K562 (cell line): ENCODE data around the gene RACGAP1. TPM values are rescaled to one million over a fixed set of nuclear protein-coding genes. Genes with fewer than 3 reads are reported as not detected.

Experiments
- ARID3B ChIP-seq: fragments of 250-450 bp; sonication (Bioruptor Pico); IDR thresholded peaks from 2 replicates; pipeline ENCODE4 v1.4.0; 2020; ENCODE audit warnings: borderline replicate concordance
- CBX5 ChIP-seq: IDR thresholded peaks from 2 replicates; pipeline ENCODE4 v1.6.1; 2014; ENCODE audit warnings: low read depth, borderline replicate concordance
- CEBPB ChIP-seq: fragments of 450-650 bp; IDR thresholded peaks from 2 replicates; pipeline ENCODE4 v1.6.1; 2016; ENCODE audit warnings: missing genetic modification characterization, missing compliant biosample characterization
- DMBX1 ChIP-seq: fragments of 250-450 bp; sonication (Bioruptor Pico); IDR thresholded peaks from 2 replicates; pipeline ENCODE4 v1.8.0; 2022; ENCODE audit warnings: inconsistent platforms, mild to moderate bottlenecking, moderate library complexity, borderline replicate concordance
- E2F3 ChIP-seq: fragments of 250-450 bp; sonication (Bioruptor Pico); IDR thresholded peaks from 2 replicates; pipeline ENCODE4 v1.4.0; 2020; ENCODE audit warnings: mild to moderate bottlenecking
- GABPB1 ChIP-seq: sonication (generic); formaldehyde crosslinking; IDR thresholded peaks from 2 replicates; pipeline ENCODE4 v1.8.0; 2022; ENCODE audit warnings: mild to moderate bottlenecking, missing genetic modification reagents
- HNRNPL ChIP-seq: fragments of 200-400 bp; formaldehyde crosslinking; IDR thresholded peaks from 2 replicates; pipeline ENCODE4 v1.6.1; 2017; ENCODE audit warnings: low read depth, mild to moderate bottlenecking, low read length
- MIER1 ChIP-seq: fragments of 450-650 bp; IDR thresholded peaks from 2 replicates; pipeline ENCODE4 v1.6.1; 2016; ENCODE audit warnings: antibody characterized with exemption, mild to moderate bottlenecking, low read depth
- NFIC ChIP-seq: fragments of 450-650 bp; IDR thresholded peaks from 2 replicates; pipeline ENCODE4 v1.6.1; 2017; ENCODE audit warnings: mild to moderate bottlenecking, inconsistent platforms
- POLR2G ChIP-seq: fragments of 200-400 bp; formaldehyde crosslinking; IDR thresholded peaks from 2 replicates; pipeline ENCODE4 v1.6.1; 2017; ENCODE audit warnings: low read depth, mild to moderate bottlenecking, antibody characterized with exemption, low read length, moderate library complexity
- TBL1XR1 ChIP-seq, 2 experiments: IDR thresholded peaks; 2 replicates each; pipeline ENCODE4 v1.6.1; 2012; ENCODE audit warnings: improper control_type of control experiment in 2 of 2, low read length in 2 of 2, mild to moderate bottlenecking in 1 of 2
- TEAD1 ChIP-seq, 2 experiments: fragments of 450-650 bp in 1 of 2; sonication (generic) in 1 of 2; formaldehyde crosslinking; IDR thresholded peaks; 2 replicates each; pipeline versions ENCODE4 v1.4.0 to v1.8.0; 2020 to 2022; ENCODE audit warnings: mild to moderate bottlenecking in 2 of 2, missing genetic modification reagents in 1 of 2
- TFAP4 ChIP-seq: sonication (generic); formaldehyde crosslinking; IDR thresholded peaks from 2 replicates; pipeline ENCODE4 v1.8.0; 2022; ENCODE audit warnings: missing genetic modification reagents, mild to moderate bottlenecking, moderate library complexity, borderline replicate concordance
- TSHZ1 ChIP-seq: fragments of 250-450 bp; sonication (Bioruptor Pico); IDR thresholded peaks from 2 replicates; pipeline ENCODE4 v1.4.0; 2020; ENCODE audit warnings: mild to moderate bottlenecking, moderate library complexity
- YY1 ChIP-seq, 3 experiments: IDR thresholded peaks; 2 replicates each; pipeline ENCODE4 v1.6.1; 2011; ENCODE audit warnings: low read length in 2 of 3, mild to moderate bottlenecking in 2 of 3, moderate library complexity in 2 of 3, borderline replicate concordance in 1 of 3, control low read depth in 1 of 3, low read depth in 1 of 3; ENCODE audit not compliant: insufficient read depth in 3 of 3, insufficient replicate concordance in 2 of 3, control insufficient read depth in 1 of 3, insufficient read length in 1 of 3; ENCODE audit errors: extremely low read depth in 1 of 3
- ZFP1 ChIP-seq: fragments of 450-650 bp; formaldehyde crosslinking; IDR thresholded peaks from 2 replicates; pipeline ENCODE4 v1.4.0; 2020; ENCODE audit warnings: mild to moderate bottlenecking, mixed read lengths
- ZKSCAN8 ChIP-seq: fragments of 200-800 bp; sonication (Bioruptor generic); IDR thresholded peaks from 2 replicates; pipeline ENCODE4 v1.6.1; 2016; ENCODE audit warnings: missing genetic modification characterization, missing compliant biosample characterization
- ZNF274 ChIP-seq: IDR thresholded peaks from 2 replicates; pipeline ENCODE4 v1.6.1; 2011; ENCODE audit warnings: low read depth, mild to moderate bottlenecking, low read length, moderate library complexity, borderline replicate concordance
- ZNF740 ChIP-seq, 3 experiments: fragments of 200-800 bp in 1 of 3; sonication (Bioruptor generic) in 1 of 3; sonication (generic) in 1 of 3; formaldehyde crosslinking in 1 of 3; IDR thresholded peaks; 2 replicates each; pipeline versions ENCODE4 v1.6.1 to v1.8.0; 2016 to 2022; ENCODE audit warnings: mild to moderate bottlenecking in 2 of 3, missing compliant biosample characterization in 2 of 3, missing genetic modification characterization in 2 of 3, missing genetic modification reagents in 1 of 3
- polyA plus RNA-seq, 8 experiments: library from polyadenylated mRNA; depleted of rRNA in 4 of 8; stranded (reverse) in 5 of 8; unstranded in 3 of 8; fragments of >200 nt; fragmentation: Nextera tagmentation in 2 of 8; fragmentation: Illumina TruSeq in 1 of 8; extraction: Ambion mirVana in 2 of 8; extraction: Trizol in 1 of 8; gene quantifications; 2 replicates each; pipeline versions ENCODE4 v1.2.1 to v1.2.3, GENCODE V29; 2011 to 2014; ENCODE audit warnings: inconsistent platforms in 1 of 8, missing spikeins in 1 of 8
- total RNA-seq, 7 experiments: library from RNA; depleted of rRNA in 6 of 7; stranded (reverse); fragments of >200 nt in 6 of 7; fragmentation: Illumina TruSeq in 2 of 7; extraction: Trizol in 2 of 7; gene quantifications; 2 replicates each; pipeline versions ENCODE4 v1.2.1 to v1.2.3, GENCODE V29; 2011 to 2021; ENCODE audit warnings: low replicate concordance in 1 of 7

The RACGAP1 gene
- total and polyA plus RNA-seq, 9 of the 15 experiments (the other 6 are each of a cell fraction or from before 2014, with no cell fraction given): 56.4 to 92.9 (median 71.8) TPM

- TF ChIP-seq TSHZ1 (CRISPR knock-in tag) (no peak), GABPB1 (CRISPR knock-in tag) (peak; percentile 49; the same call in 1 of the 2 replicates), NFIC (peak; percentile 94), E2F3 (CRISPR knock-in tag) (peak; percentile 62; the same call in 1 of the 2 replicates), ZNF274 (no peak), YY1 (IDR thresholded peaks at IDR 0.05; ENCODE audit: borderline replicate concordance in 1 of 3, control insufficient read depth in 1 of 3, extremely low read depth in 1 of 3, insufficient read depth in 3 of 3, insufficient read length in 1 of 3, insufficient replicate concordance in 2 of 3, low read depth in 1 of 3, low read length in 2 of 3) (peak in 2 of 3 experiments; percentile 24 to 31), TBL1XR1 (IDR thresholded peaks at IDR 0.05; ENCODE audit: low read length in 2 of 2) (no peak), HNRNPL (no peak), MIER1 (0 out of 2 replicates have a peak, but pooled peaks have one; percentile 48), TEAD1 (CRISPR knock-in tag; IDR thresholded peaks at IDR 0.05) (peak in 1 of 2 experiments; percentile 50; a peak in 1 of 4 replicates), ZFP1 (CRISPR knock-in tag) (no peak), CBX5 (no peak), ARID3B (peak; percentile 23; the same call in 1 of the 2 replicates), TFAP4 (CRISPR knock-in tag) (peak; percentile 69; the same call in 1 of the 2 replicates), ZKSCAN8 (CRISPR knock-in tag) (no peak), POLR2G (peak; percentile 52; the same call in 1 of the 2 replicates), ZNF740 (CRISPR knock-in tag; IDR thresholded peaks at IDR 0.05) (peak; percentile 89), ZNF740 (tag; IDR thresholded peaks at IDR 0.05) (peak in 1 of 2 experiments; percentile 58; a peak in 1 of 4 replicates), CEBPB (tag) (no peak), DMBX1 (CRISPR knock-in tag) (no peak)
Measured at GRCh38 chr12:49967042-49967776, 58.1 kb downstream of the RACGAP1 start (continued).
